Measurements from ENCODE around the gene GOSR2. TPM values are rescaled to one million over a fixed set of nuclear protein-coding genes. Genes with fewer than 3 reads are reported as not detected.

Gene GOSR2
- total and polyA plus RNA-seq, 2 of the 8 experiments (the other 6 are each of a cell fraction or from before 2014, with no cell fraction given): 28.2 to 36.2 TPM

GRCh38 chr17:46931596-46931995 lies 8.6 kb downstream of the GOSR2 start:
- H3K27me3 ChIP-seq (replicated peaks in 1 of 4; ENCODE audit: control insufficient read depth in 3 of 4, extremely low read depth in 1 of 4, insufficient read depth in 3 of 4, low read length in 3 of 4): no peaks in the 10 kb centered on the region; a peak in 1 of 7 replicates
- no peaks in the 10 kb centered on the region for H3K9me3 ChIP-seq (ENCODE audit: insufficient read depth in 2 of 2, low read depth in 1 of 2, low read length in 1 of 2)
- H4K5ac ChIP-seq (ENCODE audit: insufficient read length, low read depth, low read length): no peak overlapping the region
- CTCF ChIA-PET (ENCODE audit: partially characterized antibody): interaction anchor here (3.5 kb wide), 1 partner anchor 12 kb away, joined by 17 read pairs; no protein-coding TSS in a partner anchor
- POLR2A ChIA-PET (ENCODE audit: partially characterized antibody): no interaction called here
- peaks cover 0 to 29% of the 10 kb centered on the region in 2 experiments; a peak in 2 of 4 replicates for H3K79me2 ChIP-seq (ENCODE audit: control insufficient read depth in 1 of 2, insufficient read depth in 2 of 2, low read length in 2 of 2)
- no peak overlapping the region for H2AK5ac ChIP-seq (ENCODE audit: low read depth, low read length)
- no peak overlapping the region for H2BK15ac ChIP-seq (ENCODE audit: low read length)
- H3K14ac ChIP-seq (ENCODE audit: insufficient read length): no peak overlapping the region
- no peak overlapping the region for H3K56ac ChIP-seq (replicated peaks; ENCODE audit: insufficient read length, low read depth, low read length)
- H3K23ac ChIP-seq (ENCODE audit: insufficient read length): no peak overlapping the region
- DNase-seq (ENCODE audit: low read depth in 1 of 2, low spot score in 2 of 2) (no peak), FAIRE-seq (no peak)
- no peak overlapping the region for H3K4ac ChIP-seq (replicated peaks; ENCODE audit: insufficient read length, low read depth, low read length)
- H3K27ac ChIP-seq (ENCODE audit: low read depth, low read length): no peak overlapping the region
- H2AFZ ChIP-seq (ENCODE audit: low read length): no peak overlapping the region
- no peak for TF ChIP-seq BACH1 (IDR thresholded peaks at IDR 0.05; ENCODE audit: low read length)
- TF ChIP-seq NANOG (IDR thresholded peaks at IDR 0.05; ENCODE audit: insufficient read depth, low read depth, low read length, poor library complexity, severe bottlenecking): no peak
- TF ChIP-seq EGR1 (IDR thresholded peaks at IDR 0.05; ENCODE audit: borderline replicate concordance, low read depth, low read length): no peak
- TF ChIP-seq POLR2AphosphoS5 (IDR thresholded peaks at IDR 0.05; ENCODE audit: low read depth, low read length): no peak
- TF ChIP-seq HDAC2 (IDR thresholded peaks at IDR 0.05; ENCODE audit: borderline replicate concordance in 1 of 2, low read depth in 2 of 2, low read length in 2 of 2): no peak
- no peak for TF ChIP-seq SRF (IDR thresholded peaks at IDR 0.05; ENCODE audit: low read depth, low read length)
- H3K79me1 ChIP-seq (ENCODE audit: low read depth, low read length): peaks cover 15% of the 10 kb centered on the region
- H4K20me1 ChIP-seq (replicated peaks in 1 of 2; ENCODE audit: control insufficient read depth in 1 of 2, insufficient read depth in 2 of 2, low read length in 2 of 2): peaks cover 6 to 10% of the 10 kb centered on the region in 2 experiments
- no peak overlapping the region for H3K18ac ChIP-seq (ENCODE audit: extremely low read depth, low read length)
- H2BK5ac ChIP-seq (ENCODE audit: low read depth, low read length): no peak overlapping the region
- H4K8ac ChIP-seq (ENCODE audit: extremely low read depth, insufficient read depth, low read length): no peak overlapping the region
- peaks cover 26 to 71% (median 51%) of the 10 kb centered on the region in 4 experiments for H3K36me3 ChIP-seq (ENCODE audit: control insufficient read depth in 2 of 4, insufficient read depth in 4 of 4, low read length in 3 of 4)
- no peak overlapping the region for H3K9ac ChIP-seq (replicated peaks in 1 of 4; ENCODE audit: extremely low read depth in 1 of 4, low read depth in 3 of 4, low read length in 3 of 4)
- H4K91ac ChIP-seq (replicated peaks; ENCODE audit: insufficient read length, low read length): no peak overlapping the region
- no peaks in the 10 kb centered on the region for H3K23me2 ChIP-seq (ENCODE audit: low read depth, low read length)
- H3K4me3 ChIP-seq (ENCODE audit: extremely low read depth in 1 of 4, insufficient read depth in 2 of 4, low read depth in 3 of 4, low read length in 4 of 4): no peak overlapping the region
- WGBS, 2 experiments (ENCODE audit: extremely low coverage in 1 of 2, insufficient coverage in 1 of 2, insufficient read length in 1 of 2, insufficient replicate concordance in 2 of 2, low coverage in 1 of 2, low lambda C conversion rate in 2 of 2, missing lambda C conversion rate in 1 of 2): 87% methylated on average over 4 of the region's 4 CpGs; no CpG with 5 or more reads in 1 of the 2 experiments
- no peak overlapping the region for H2BK12ac ChIP-seq (ENCODE audit: low read depth, low read length)
- no peak overlapping the region for H3K4me2 ChIP-seq (ENCODE audit: insufficient read depth in 1 of 2, low read depth in 2 of 2, low read length in 2 of 2)
- H2BK20ac ChIP-seq (ENCODE audit: low read length): no peak overlapping the region
- H3K4me1 ChIP-seq (replicated peaks in 1 of 4; ENCODE audit: control insufficient read depth in 3 of 4, insufficient read depth in 4 of 4, low read length in 3 of 4): no peaks in the 10 kb centered on the region
- no peak overlapping the region for H2BK120ac ChIP-seq (replicated peaks; ENCODE audit: low read depth, low read length)
